T-cell (primary cell): ENCODE data around the gene PCNA. TPM values are rescaled to one million over a fixed set of nuclear protein-coding genes. Genes with fewer than 3 reads are reported as not detected.

Source experiments
- ATAC-seq, 4 experiments: fragments of 200-7000 bp in 3 of 4; fragments of 150-1000 bp in 1 of 4; cut with Tn5 transposase; replicated peaks in 1 of 4; 1 replicate in 3 of 4; 2 replicates in 1 of 4; pipeline ENCODE4 v1.10.0; 2021; ENCODE audit warnings: moderate library complexity in 3 of 4, mild to moderate bottlenecking in 2 of 4, moderate number of reproducible peaks in 1 of 4
- CTCF ChIA-PET, 2 donors: fragments of 300-600 bp; sonication (Branson Sonifier 250); formaldehyde crosslinking; loops; one replicate each; lab custom pipeline; 2022; ENCODE audit warnings: antibody characterized with exemption in 2 of 2; lab: Charles Lee
- POLR2A ChIA-PET, 2 donors: fragments of 300-600 bp; sonication (Branson Sonifier 250); formaldehyde crosslinking; loops; one replicate each; lab custom pipeline; 2022; ENCODE audit warnings: antibody characterized with exemption in 2 of 2; lab: Charles Lee
- DNase-seq, 35 experiments: peaks; one replicate each; pipeline versions ENCODE4 v3.0.0 to v3.0.0-alpha.2; 2013 to 2023
- H3K27ac ChIP-seq: one replicate; pipeline ENCODE4 v1.5.1; 2013; ENCODE audit warnings: low read length
- H3K27me3 ChIP-seq, 2 experiments: replicated peaks in 1 of 2; 1 replicate in 1 of 2; 2 replicates in 1 of 2; pipeline versions ENCODE4 v1.6.1 to v1.7.0; 2013; ENCODE audit warnings: low read length in 1 of 2, mixed read lengths in 1 of 2; ENCODE audit not compliant: control insufficient read depth in 2 of 2, insufficient read depth in 2 of 2; ENCODE audit errors: extremely low read depth in 1 of 2
- H3K36me3 ChIP-seq, 2 donors: 1 replicate in 1 of 2; 2 replicates in 1 of 2; pipeline versions ENCODE4 v1.6.1 to v1.7.0; 2013; ENCODE audit warnings: low read length in 1 of 2; ENCODE audit not compliant: control insufficient read depth in 2 of 2, insufficient read depth in 1 of 2; ENCODE audit errors: extremely low read depth in 1 of 2
- H3K4me1 ChIP-seq, 2 experiments: 1 replicate in 1 of 2; 2 replicates in 1 of 2; pipeline versions ENCODE4 v1.6.1 to v1.7.0; 2013; ENCODE audit warnings: low read length in 2 of 2, mixed read lengths in 1 of 2; ENCODE audit not compliant: insufficient read depth in 2 of 2, control insufficient read depth in 1 of 2; ENCODE audit errors: extremely low read depth in 1 of 2
- H3K4me3 ChIP-seq, 2 donors: 1 replicate in 1 of 2; 2 replicates in 1 of 2; pipeline versions ENCODE4 v1.5.1 to v1.7.0; 2013; ENCODE audit warnings: mild to moderate bottlenecking in 2 of 2, low read length in 1 of 2, moderate library complexity in 1 of 2; ENCODE audit not compliant: control insufficient read depth in 1 of 2; ENCODE audit errors: extremely low read depth in 1 of 2
- H3K9me3 ChIP-seq: 2 replicates; pipeline ENCODE4 v1.7.0; 2013
- H3K27ac Mint-ChIP-seq, 2 donors: one replicate each; pipeline ENCODE4 v1.8.0; 2020 to 2021; ENCODE audit warnings: mild to moderate bottlenecking in 2 of 2, mixed read lengths in 2 of 2
- H3K27me3 Mint-ChIP-seq, 2 donors: one replicate each; pipeline ENCODE4 v1.8.0; 2021 to 2022; ENCODE audit warnings: mixed read lengths in 2 of 2
- H3K36me3 Mint-ChIP-seq: one replicate; pipeline ENCODE4 v1.8.0; 2021; ENCODE audit warnings: mixed read lengths
- H3K4me1 Mint-ChIP-seq, 3 donors: one replicate each; pipeline ENCODE4 v1.8.0; 2020 to 2022; ENCODE audit warnings: mixed read lengths in 3 of 3, mild to moderate bottlenecking in 1 of 3
- H3K4me3 Mint-ChIP-seq, 3 donors: one replicate each; pipeline ENCODE4 v1.8.0; 2020 to 2022; ENCODE audit warnings: mild to moderate bottlenecking in 3 of 3, mixed read lengths in 3 of 3, moderate library complexity in 3 of 3
- H3K9me3 Mint-ChIP-seq, 3 donors: one replicate each; pipeline ENCODE4 v1.8.0; 2020 to 2022; ENCODE audit warnings: mixed read lengths in 3 of 3
- WGBS: methylation state at CpG from one replicate; pipeline ENCODE4 v1.1.5; 2013; ENCODE audit warnings: missing lambda C conversion rate; ENCODE audit not compliant: insufficient coverage; 5-methylcytosine and 5-hydroxymethylcytosine counted together
- total RNA-seq, 35 experiments: library from RNA in 6 of 35; stranded (reverse) in 6 of 35; fragments of 120-200 nt in 1 of 35; gene quantifications; one replicate each; pipeline versions ENCODE4 v1.2.1 to v1.2.4 and lab custom pipeline; 2013 to 2026

The PCNA gene
- total RNA-seq, 5 donors from 2014 or later (not counting 1 experiment from before 2014, with no cell fraction given): 30.8 to 54.7 (median 48.2) TPM

- Histone ChIP-seq H3K9me3 (no peaks in the 10 kb centered on the region), H3K4me1 (peaks cover 0 to 2% of the 10 kb centered on the region in 2 experiments), H3K36me3 (no peaks in the 10 kb centered on the region), H3K4me3 (no peak overlapping the region), H3K27ac (no peak overlapping the region), H3K27me3 (no peaks in the 10 kb centered on the region)
- H3K9me3 Mint-ChIP-seq: no peaks in the 10 kb centered on the region
- H3K36me3 Mint-ChIP-seq: peaks cover 17% of the 10 kb centered on the region
- no peaks in the 10 kb centered on the region for H3K27me3 Mint-ChIP-seq
- CTCF ChIA-PET: no interaction called here
- no peak overlapping the region for H3K27ac Mint-ChIP-seq
- POLR2A ChIA-PET: no interaction called here
- no peak for DNase-seq
- 90% methylated on average over 2 of the region's 3 CpGs for WGBS
- H3K4me3 Mint-ChIP-seq: no peak overlapping the region
- peaks cover 52 to 76% (median 72%) of the 10 kb centered on the region in 3 donors for H3K4me1 Mint-ChIP-seq
- ATAC-seq: no peak
These were observed 40.2 kb upstream of the PCNA start for GRCh38 chr20:5159928-5160327.

GRCh38 chr20:5156675-5157448 lies 37.1 kb upstream of the PCNA start:
- no peaks in the 10 kb centered on the region for H3K27me3 Mint-ChIP-seq
- ChIA-PET POLR2A (no interaction called here), CTCF (interaction anchor here (0.6 to 0.9 kb wide), 2 partner anchors 111 to 377 kb away, joined by 3 to 7 read pairs; no protein-coding TSS in a partner anchor)
- Histone ChIP-seq H3K27ac (no peak overlapping the region), H3K4me1 (peaks cover 0 to 7% of the 10 kb centered on the region in 2 experiments), H3K9me3 (no peaks in the 10 kb centered on the region), H3K4me3 (no peak overlapping the region), H3K27me3 (no peaks in the 10 kb centered on the region), H3K36me3 (peaks cover 0 to 4% of the 10 kb centered on the region in 2 donors)
- H3K9me3 Mint-ChIP-seq: no peaks in the 10 kb centered on the region
- peak overlapping the region in 1 of 2 donors; percentile 62 for H3K27ac Mint-ChIP-seq
- H3K4me3 Mint-ChIP-seq: no peak overlapping the region
- H3K36me3 Mint-ChIP-seq: peaks cover 20% of the 10 kb centered on the region
- ATAC-seq (no peak), DNase-seq (no peak)
- 59% methylated on average over 4 of the region's 4 CpGs for whole genome bisulfite sequencing
- peaks cover 66 to 83% (median 79%) of the 10 kb centered on the region in 3 donors for H3K4me1 Mint-ChIP-seq

- Histone ChIP-seq H3K4me3 (no peak overlapping the region), H3K27me3 (no peaks in the 10 kb centered on the region), H3K36me3 (peaks cover 0 to 4% of the 10 kb centered on the region in 2 donors), H3K4me1 (peaks cover 0 to 13% of the 10 kb centered on the region in 2 experiments), H3K27ac (no peak overlapping the region), H3K9me3 (no peaks in the 10 kb centered on the region)
- Mint-ChIP-seq H3K9me3 (no peaks in the 10 kb centered on the region), H3K27me3 (no peaks in the 10 kb centered on the region), H3K4me1 (peaks cover 61 to 76% (median 71%) of the 10 kb centered on the region in 3 donors), H3K27ac (no peak overlapping the region), H3K36me3 (peaks cover 23% of the 10 kb centered on the region), H3K4me3 (no peak overlapping the region)
- POLR2A ChIA-PET: no interaction called here
- CTCF ChIA-PET: no interaction called here
- DNase-seq: no peak
- no CpG with 5 or more reads among the region's 2 CpGs for WGBS
- ATAC-seq: no peak
These were observed 35.6 kb upstream of the PCNA start for GRCh38 chr20:5155404-5155803.

GRCh38 chr20:5154543-5154925 lies 34.8 kb upstream of the PCNA start:
- ChIA-PET CTCF (no interaction called here), POLR2A (no interaction called here)
- H3K27ac ChIP-seq: no peak overlapping the region

GRCh38 chr20:5153612-5154542 lies 34.1 kb upstream of the PCNA start:
- Histone ChIP-seq H3K4me3 (no peak overlapping the region), H3K27ac (no peak overlapping the region), H3K36me3 (peaks cover 0 to 4% of the 10 kb centered on the region in 2 donors), H3K27me3 (no peaks in the 10 kb centered on the region), H3K4me1 (peaks cover 0 to 13% of the 10 kb centered on the region in 2 experiments), H3K9me3 (no peaks in the 10 kb centered on the region)
- peaks cover 23% of the 10 kb centered on the region for H3K36me3 Mint-ChIP-seq
- ChIA-PET POLR2A (interaction anchor here in 1 of 2 donors (0.6 kb wide), 1 partner anchor 185 kb away, joined by 5 read pairs; no protein-coding TSS in a partner anchor), CTCF (no interaction called here)
- H3K4me3 Mint-ChIP-seq: no peak overlapping the region
- no peaks in the 10 kb centered on the region for H3K27me3 Mint-ChIP-seq
- 93% methylated on average over 2 of the region's 5 CpGs for WGBS
- peaks cover 75 to 83% (median 76%) of the 10 kb centered on the region in 3 donors for H3K4me1 Mint-ChIP-seq
- H3K9me3 Mint-ChIP-seq: no peaks in the 10 kb centered on the region
- ATAC-seq (no peak), DNase-seq (no peak)
- peak overlapping the region in 1 of 2 donors; percentile 20 for H3K27ac Mint-ChIP-seq

More at GRCh38 chr20:5154543-5154925, 34.8 kb upstream of the PCNA start:
- Histone ChIP-seq H3K27me3 (no peaks in the 10 kb centered on the region), H3K4me1 (peaks cover 0 to 13% of the 10 kb centered on the region in 2 experiments), H3K4me3 (no peak overlapping the region), H3K9me3 (no peaks in the 10 kb centered on the region), H3K36me3 (peaks cover 0 to 4% of the 10 kb centered on the region in 2 donors)
- ATAC-seq: no peak
- Mint-ChIP-seq H3K36me3 (peaks cover 23% of the 10 kb centered on the region), H3K4me3 (no peak overlapping the region), H3K27ac (no peak overlapping the region), H3K4me1 (peaks cover 69 to 77% (median 71%) of the 10 kb centered on the region in 3 donors), H3K27me3 (no peaks in the 10 kb centered on the region), H3K9me3 (no peaks in the 10 kb centered on the region)
- no CpG with 5 or more reads among the region's 6 CpGs for WGBS
- no peak for DNase-seq

- H3K36me3 ChIP-seq: peaks cover 0 to 4% of the 10 kb centered on the region in 2 donors
- H3K36me3 Mint-ChIP-seq: peaks cover 23% of the 10 kb centered on the region
- ChIA-PET CTCF (no interaction called here), POLR2A (no interaction called here)
- H3K4me1 ChIP-seq: peaks cover 0 to 14% of the 10 kb centered on the region in 2 experiments
- no peak for DNase-seq
- WGBS: 100% methylated on average over 1 of the region's 3 CpGs
- H3K9me3 ChIP-seq: no peaks in the 10 kb centered on the region
- no peaks in the 10 kb centered on the region for H3K27me3 ChIP-seq
- no peak overlapping the region for H3K4me3 ChIP-seq
- no peak overlapping the region for H3K4me3 Mint-ChIP-seq
- no peaks in the 10 kb centered on the region for H3K9me3 Mint-ChIP-seq
- H3K27me3 Mint-ChIP-seq: no peaks in the 10 kb centered on the region
- no peak overlapping the region for H3K27ac ChIP-seq
- no peak for ATAC-seq
- H3K27ac Mint-ChIP-seq: no peak overlapping the region
- peaks cover 76 to 85% (median 83%) of the 10 kb centered on the region in 3 donors for H3K4me1 Mint-ChIP-seq
These were observed 33.4 kb upstream of the PCNA start for GRCh38 chr20:5153152-5153467.
